ENCODE data around the gene GUCD1. TPM values are rescaled to one million over a fixed set of nuclear protein-coding genes. Genes with fewer than 3 reads are reported as not detected.
"Not testable (repeated sequence)": the region's sequence is repeated elsewhere in the genome, so short reads cannot be mapped to it uniquely, and the experiment has no call there.

GUCD1 gene
- total RNA-seq, 1 donor from 2014 or later: 64.9 TPM

DNA sequence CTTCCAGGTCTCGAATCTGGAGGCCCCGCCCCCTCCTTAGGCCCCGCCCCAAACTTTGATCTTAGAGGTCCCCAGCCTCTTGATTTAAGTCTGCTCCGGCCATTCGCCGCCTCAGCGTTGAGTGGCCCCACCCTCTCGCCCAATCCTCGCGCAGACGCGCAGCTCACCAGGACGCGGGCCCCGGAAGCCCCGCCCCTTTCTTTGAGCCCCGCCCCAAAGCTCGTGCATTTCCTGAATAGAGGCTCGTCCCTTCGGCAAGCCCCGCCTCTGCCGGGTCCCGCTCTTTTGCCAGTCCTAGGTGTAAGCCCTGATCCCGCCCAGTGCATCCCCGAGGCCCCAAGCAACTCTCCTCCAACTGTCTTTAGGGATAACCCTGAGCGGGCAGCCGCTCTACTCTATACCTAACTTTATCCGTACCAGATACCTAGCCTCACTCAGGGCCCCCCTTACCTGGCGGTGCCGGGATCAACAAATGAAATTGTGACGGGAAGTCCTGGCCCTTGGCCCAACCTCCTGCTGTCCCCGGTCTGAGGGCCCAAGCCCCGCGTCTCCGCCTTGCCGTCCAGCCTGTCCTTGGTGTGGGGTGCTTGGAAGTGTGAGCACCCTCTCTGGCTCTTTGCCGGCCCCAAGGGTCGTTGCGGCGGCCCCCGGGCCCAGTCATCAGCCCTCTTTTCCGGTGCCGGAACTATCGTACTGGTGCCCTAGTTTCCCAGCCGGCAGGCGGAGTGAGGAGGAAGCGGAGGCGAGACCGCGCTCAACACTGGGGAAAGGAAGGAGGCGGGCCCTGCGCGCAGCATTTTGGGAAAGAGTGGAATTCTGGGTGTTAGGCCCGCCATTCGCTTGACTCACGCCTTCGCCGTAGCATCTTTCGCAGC is 464 bp upstream of the GUCD1 start, which contains the start of gene SNRPD3:
SNRPD3 (plus strand) TSS at position 835 of the 875 bp plus-strand sequence. CDS start 1,676 bp downstream, outside the sequence.
- peaks cover 8% of the 10 kb centered on the region for H3K9me3 Mint-ChIP-seq (ENCODE audit: unreplicated experiment)
- peaks cover 21% of the 10 kb centered on the region for H3K4me1 Mint-ChIP-seq (ENCODE audit: low read depth, unreplicated experiment)
- H3K4me3 Mint-ChIP-seq (ENCODE audit: unreplicated experiment): peak within 1 kb of the TSS; percentile 99
- H3K36me3 Mint-ChIP-seq (ENCODE audit: unreplicated experiment): no peaks in the 10 kb centered on the region
- TF ChIP-seq CTCF (IDR thresholded peaks at IDR 0.05; ENCODE audit: partially characterized antibody, unreplicated experiment): peak; percentile 29
- peak; percentile 99 for DNase-seq
- peak within 1 kb of the TSS; percentile 97 for H3K27ac Mint-ChIP-seq (ENCODE audit: unreplicated experiment)
- peaks cover 12% of the 10 kb centered on the region for H3K27me3 Mint-ChIP-seq (ENCODE audit: unreplicated experiment)

DNA sequence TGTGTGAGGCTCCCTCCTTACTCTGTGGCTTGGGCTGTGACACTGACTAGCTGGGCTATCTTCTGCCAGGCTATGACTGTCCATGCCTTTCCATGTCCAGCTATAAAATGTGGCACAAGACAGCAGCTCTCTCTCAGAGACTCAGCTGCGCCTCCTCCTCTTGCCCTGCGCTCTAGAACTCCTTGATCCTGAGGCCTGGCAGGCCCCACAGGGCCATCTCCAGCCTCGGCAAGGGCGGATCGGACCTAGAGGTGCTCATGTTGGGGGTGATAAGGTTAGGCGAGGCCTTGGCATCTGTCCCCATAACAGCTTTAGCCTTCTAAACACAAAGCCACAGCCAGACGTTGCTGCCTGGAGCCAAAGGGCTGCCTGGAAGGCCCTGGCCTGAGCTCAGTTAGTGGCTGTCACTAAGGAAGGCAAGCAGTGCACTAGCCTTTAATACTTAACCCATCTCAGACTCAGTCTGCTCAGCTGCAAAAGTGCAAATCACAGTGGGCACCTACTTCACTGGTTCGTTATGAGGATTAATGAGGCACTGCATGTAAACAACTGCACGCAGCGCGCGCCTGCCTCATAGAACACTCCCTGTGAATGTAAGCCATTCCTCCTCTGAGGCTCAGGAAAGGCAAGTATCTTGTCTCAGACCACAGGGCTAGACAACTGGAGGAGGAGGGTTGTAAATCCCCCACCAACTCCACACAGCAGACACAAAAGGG is 1.2 kb downstream of the GUCD1 start:
- H3K27me3 Mint-ChIP-seq (ENCODE audit: unreplicated experiment): peaks cover 12% of the 10 kb centered on the region

GRCh38 chr22:24552503-24553286 is 2.2 kb downstream of the GUCD1 start:
- Mint-ChIP-seq H3K4me1 (ENCODE audit: low read depth, unreplicated experiment) (peaks cover 21% of the 10 kb centered on the region), H3K27me3 (ENCODE audit: unreplicated experiment) (peaks cover 12% of the 10 kb centered on the region), H3K27ac (ENCODE audit: unreplicated experiment) (peak overlapping the region; percentile 50), H3K4me3 (ENCODE audit: unreplicated experiment) (peak overlapping the region; percentile 100)
- not testable (repeated sequence) for DNase-seq; H3K9me3 Mint-ChIP-seq (ENCODE audit: unreplicated experiment); H3K36me3 Mint-ChIP-seq (ENCODE audit: unreplicated experiment)

More for the DNA sequence above, 1.2 kb downstream of the GUCD1 start:
- peak; percentile 18 for DNase-seq
- Mint-ChIP-seq H3K9me3 (ENCODE audit: unreplicated experiment) (peaks cover 10% of the 10 kb centered on the region), H3K4me1 (ENCODE audit: low read depth, unreplicated experiment) (peaks cover 21% of the 10 kb centered on the region), H3K4me3 (ENCODE audit: unreplicated experiment) (peak overlapping the region; percentile 100), H3K27ac (ENCODE audit: unreplicated experiment) (peak overlapping the region; percentile 96), H3K36me3 (ENCODE audit: unreplicated experiment) (no peaks in the 10 kb centered on the region)
- TF ChIP-seq CTCF (IDR thresholded peaks at IDR 0.05; ENCODE audit: partially characterized antibody, unreplicated experiment): no peak

DNA sequence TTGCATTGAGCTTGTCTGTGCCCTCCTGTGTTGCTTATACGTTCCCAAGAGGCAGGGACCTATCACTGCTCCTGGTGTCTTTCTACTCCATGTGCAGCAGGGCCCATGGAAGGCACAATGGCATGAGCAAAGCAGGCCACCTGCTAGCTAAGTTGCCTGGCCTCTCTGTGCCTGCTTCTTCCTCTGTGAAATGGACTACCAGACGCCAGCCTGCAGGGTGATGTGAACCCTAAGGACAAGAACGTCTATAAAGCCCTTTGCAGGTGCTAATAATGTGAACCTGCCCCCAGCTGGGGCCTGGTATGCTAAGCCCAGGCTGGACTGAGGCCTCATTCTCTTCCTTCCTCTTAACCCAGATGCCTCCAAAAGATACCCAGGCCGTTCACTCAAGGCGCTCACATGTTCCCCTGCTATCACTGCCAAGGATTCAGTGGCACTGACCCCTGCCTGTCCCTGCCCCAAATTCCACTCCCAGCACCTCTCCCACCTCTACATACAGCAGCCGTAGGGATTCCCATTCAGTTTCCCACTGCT is 4.0 kb downstream of the GUCD1 start:
- H3K4me1 Mint-ChIP-seq (ENCODE audit: low read depth, unreplicated experiment): peaks cover 12% of the 10 kb centered on the region
- peaks cover 7% of the 10 kb centered on the region for H3K9me3 Mint-ChIP-seq (ENCODE audit: unreplicated experiment)
- no peak overlapping the region for H3K4me3 Mint-ChIP-seq (ENCODE audit: unreplicated experiment)

More for the DNA sequence above, 4.0 kb downstream of the GUCD1 start:
- Mint-ChIP-seq H3K27ac (ENCODE audit: unreplicated experiment) (no peak overlapping the region), H3K27me3 (ENCODE audit: unreplicated experiment) (peaks cover 12% of the 10 kb centered on the region), H3K36me3 (ENCODE audit: unreplicated experiment) (no peaks in the 10 kb centered on the region)
- DNase-seq: no peak
- TF ChIP-seq CTCF (IDR thresholded peaks at IDR 0.05; ENCODE audit: partially characterized antibody, unreplicated experiment): no peak
